Caco-2 (cell line): ENCODE measurements around the gene SETD9. TPM values are rescaled to one million over a fixed set of nuclear protein-coding genes. Genes with fewer than 3 reads are reported as not detected.

Experiments used
- BruUV-seq: library from RNA; stranded (reverse); fragments of 400-500 nt; replicated peaks from 2 replicates; lab custom pipeline; 2021; lab: Mats Ljungman, UMichigan
- CTCF ChIA-PET: fragments of 300-600 bp; sonication (Branson Sonifier 250); formaldehyde crosslinking; loops from one replicate; lab custom pipeline; 2022; ENCODE audit warnings: antibody characterized with exemption; lab: Charles Lee
- POLR2A ChIA-PET: fragments of 300-600 bp; sonication (Branson Sonifier 250); formaldehyde crosslinking; loops from one replicate; lab custom pipeline; 2022; ENCODE audit warnings: antibody characterized with exemption; lab: Charles Lee
- DNase-seq, 2 experiments: peaks; one replicate each; pipeline versions ENCODE4 v3.0.0 to v3.0.0-alpha.2; 2020 to 2022
- H3K27me3 ChIP-seq: replicated peaks from 2 replicates; pipeline ENCODE4 v1.6.0; 2011; ENCODE audit warnings: low read length; ENCODE audit not compliant: control insufficient read depth, insufficient read depth
- H3K36me3 ChIP-seq: 2 replicates; pipeline ENCODE4 v1.5.1; 2011; ENCODE audit warnings: low read length; ENCODE audit not compliant: control insufficient read depth, insufficient read depth
- H3K4me1 ChIP-seq: fragments of 250-450 bp; sonication (Bioruptor Pico); 2 replicates; pipeline ENCODE4 v1.5.1; 2020; ENCODE audit warnings: mild to moderate bottlenecking
- H3K4me3 ChIP-seq: 2 replicates; pipeline ENCODE4 v1.5.1; 2011; ENCODE audit warnings: low read depth, mild to moderate bottlenecking, control low read depth, low read length
- H3K9me3 ChIP-seq: fragments of 250-450 bp; sonication (Bioruptor Pico); 2 replicates; pipeline ENCODE4 v1.5.1; 2020; ENCODE audit warnings: mild to moderate bottlenecking, moderate library complexity
- H3K27ac Mint-ChIP-seq: one replicate; pipeline ENCODE4 v1.8.0; 2022; ENCODE audit warnings: mixed read lengths; ENCODE audit not compliant: unreplicated experiment
- H3K27me3 Mint-ChIP-seq: one replicate; pipeline ENCODE4 v1.8.0; 2022; ENCODE audit warnings: mixed read lengths; ENCODE audit not compliant: insufficient read depth, unreplicated experiment
- H3K36me3 Mint-ChIP-seq: one replicate; pipeline ENCODE4 v1.8.0; 2022; ENCODE audit warnings: mild to moderate bottlenecking, mixed read lengths; ENCODE audit not compliant: insufficient read depth, unreplicated experiment
- H3K4me1 Mint-ChIP-seq: one replicate; pipeline ENCODE4 v1.8.0; 2022; ENCODE audit warnings: low read depth, mixed read lengths; ENCODE audit not compliant: unreplicated experiment
- H3K4me3 Mint-ChIP-seq: one replicate; pipeline ENCODE4 v1.8.0; 2022; ENCODE audit warnings: mild to moderate bottlenecking, moderate library complexity, mixed read lengths; ENCODE audit not compliant: unreplicated experiment
- H3K9me3 Mint-ChIP-seq: one replicate; pipeline ENCODE4 v1.8.0; 2022; ENCODE audit warnings: mixed read lengths; ENCODE audit not compliant: unreplicated experiment
- intact Hi-C: fragments of 100-400 bp; cut with micrococcal nuclease; formaldehyde crosslinking; loops from one replicate; pipeline ENCODE4 v1.10.0; 2022; ENCODE audit not compliant: unreplicated experiment
- total RNA-seq: library from RNA; stranded (reverse); gene quantifications from 2 replicates; pipeline ENCODE4 v1.2.3, GENCODE V29; 2022
- TF ChIP-seq, protein P1 (sequence below), 2 experiments: fragments of 200-600 bp in 1 of 2; IDR thresholded peaks; 1 replicate in 1 of 2; 2 replicates in 1 of 2; pipeline versions ENCODE4 v1.5.1 to v1.8.0; 2011 to 2022; ENCODE audit warnings: antibody characterized with exemption in 1 of 2, control low read depth in 1 of 2, inconsistent platforms in 1 of 2, low read depth in 1 of 2, low read length in 1 of 2, mild to moderate bottlenecking in 1 of 2, moderate library complexity in 1 of 2; ENCODE audit not compliant: insufficient read depth in 1 of 2, severe bottlenecking in 1 of 2, unreplicated experiment in 1 of 2

Gene SETD9
- total RNA-seq, 1 experiment from 2014 or later, result 10.5 TPM

DNA sequence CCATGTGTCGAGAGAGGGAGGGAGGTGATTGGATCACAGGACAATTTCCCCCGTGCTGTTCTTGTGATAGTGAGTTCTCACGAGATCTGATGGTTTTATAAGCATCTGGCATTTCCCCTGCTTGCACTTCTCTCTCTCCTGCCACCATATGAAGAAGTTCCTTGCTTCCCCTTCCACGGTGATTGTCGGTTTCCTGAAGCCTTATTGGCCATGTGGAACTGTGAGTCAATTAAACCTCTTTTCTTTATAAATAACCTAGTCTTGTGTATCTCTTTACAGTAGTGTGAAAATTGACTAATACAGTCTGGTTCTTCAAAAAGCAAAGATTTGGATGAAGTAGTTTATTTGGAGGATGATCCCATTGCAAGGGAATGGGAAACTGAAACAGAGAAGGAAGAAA lies 53.9 kb downstream of the SETD9 start:
- H3K27ac Mint-ChIP-seq, result no peak overlapping the region
- H3K36me3 ChIP-seq, result no peaks in the 10 kb centered on the region
- ChIA-PET CTCF (no interaction called here), POLR2A (no interaction called here)
- no peaks in the 10 kb centered on the region for H3K9me3 Mint-ChIP-seq
- no peaks in the 10 kb centered on the region for H3K27me3 ChIP-seq
- no peak overlapping the region for H3K4me3 ChIP-seq
- H3K9me3 ChIP-seq, result no peaks in the 10 kb centered on the region
- H3K4me3 Mint-ChIP-seq, result no peak overlapping the region
- H3K4me1 ChIP-seq, result peaks cover 29% of the 10 kb centered on the region
- peaks cover 39% of the 10 kb centered on the region for H3K4me1 Mint-ChIP-seq
- H3K27me3 Mint-ChIP-seq, result no peaks in the 10 kb centered on the region
- intact Hi-C loops, result loop anchor here (2.0 kb wide), 1 partner anchor 14 kb away; no protein-coding TSS in a partner anchor
- DNase-seq, result no peak
- no TSS peak for BruUV-seq
- TF ChIP-seq, protein P1, sequence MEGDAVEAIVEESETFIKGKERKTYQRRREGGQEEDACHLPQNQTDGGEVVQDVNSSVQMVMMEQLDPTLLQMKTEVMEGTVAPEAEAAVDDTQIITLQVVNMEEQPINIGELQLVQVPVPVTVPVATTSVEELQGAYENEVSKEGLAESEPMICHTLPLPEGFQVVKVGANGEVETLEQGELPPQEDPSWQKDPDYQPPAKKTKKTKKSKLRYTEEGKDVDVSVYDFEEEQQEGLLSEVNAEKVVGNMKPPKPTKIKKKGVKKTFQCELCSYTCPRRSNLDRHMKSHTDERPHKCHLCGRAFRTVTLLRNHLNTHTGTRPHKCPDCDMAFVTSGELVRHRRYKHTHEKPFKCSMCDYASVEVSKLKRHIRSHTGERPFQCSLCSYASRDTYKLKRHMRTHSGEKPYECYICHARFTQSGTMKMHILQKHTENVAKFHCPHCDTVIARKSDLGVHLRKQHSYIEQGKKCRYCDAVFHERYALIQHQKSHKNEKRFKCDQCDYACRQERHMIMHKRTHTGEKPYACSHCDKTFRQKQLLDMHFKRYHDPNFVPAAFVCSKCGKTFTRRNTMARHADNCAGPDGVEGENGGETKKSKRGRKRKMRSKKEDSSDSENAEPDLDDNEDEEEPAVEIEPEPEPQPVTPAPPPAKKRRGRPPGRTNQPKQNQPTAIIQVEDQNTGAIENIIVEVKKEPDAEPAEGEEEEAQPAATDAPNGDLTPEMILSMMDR (IDR thresholded peaks at IDR 0.05; ENCODE audit: insufficient read depth in 1 of 2, low read depth in 1 of 2, low read length in 1 of 2, severe bottlenecking in 1 of 2, unreplicated experiment in 1 of 2), result no peak
- no peaks in the 10 kb centered on the region for H3K36me3 Mint-ChIP-seq

DNA sequence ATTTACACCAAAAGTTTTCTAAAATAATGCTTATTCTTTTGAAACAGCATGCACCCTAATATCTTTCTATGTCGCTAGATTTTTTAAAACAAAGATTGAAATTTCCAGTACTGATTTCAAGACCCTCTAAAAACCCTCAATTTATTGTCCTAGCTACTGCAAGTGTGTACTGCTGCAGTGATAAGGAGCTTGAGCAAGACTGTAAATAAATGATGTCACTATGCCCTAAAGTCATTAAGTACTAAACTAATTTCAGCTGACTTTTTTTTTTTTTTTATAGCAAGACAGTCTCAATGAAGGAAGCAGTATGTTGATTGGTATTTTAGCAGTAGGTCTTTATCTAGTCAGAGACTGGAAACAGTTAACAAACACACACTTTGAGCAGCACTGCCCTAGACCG lies 54.8 kb downstream of the SETD9 start:
- TF ChIP-seq, protein P1 (IDR thresholded peaks at IDR 0.05; ENCODE audit: insufficient read depth in 1 of 2, low read depth in 1 of 2, low read length in 1 of 2, severe bottlenecking in 1 of 2, unreplicated experiment in 1 of 2), result no peak
- no peak for DNase-seq
- Mint-ChIP-seq H3K9me3 (no peaks in the 10 kb centered on the region), H3K4me3 (no peak overlapping the region), H3K4me1 (peaks cover 34% of the 10 kb centered on the region), H3K36me3 (no peaks in the 10 kb centered on the region), H3K27me3 (no peaks in the 10 kb centered on the region), H3K27ac (no peak overlapping the region)
- Histone ChIP-seq H3K9me3 (no peaks in the 10 kb centered on the region), H3K36me3 (no peaks in the 10 kb centered on the region), H3K27me3 (no peaks in the 10 kb centered on the region), H3K4me3 (no peak overlapping the region), H3K4me1 (peaks cover 29% of the 10 kb centered on the region)
- intact Hi-C loops, result no loop called here
- POLR2A ChIA-PET, result no interaction called here
- no TSS peak for BruUV-seq
- CTCF ChIA-PET, result interaction anchor here (0.6 to 0.7 kb wide), 2 partner anchors 251 to 322 kb away, joined by 3 read pairs; no protein-coding TSS in a partner anchor

Other genes with a start within 250 kb of the SETD9 start
- gene MAP3K1, start 94.0 kb upstream of the SETD9 start, total RNA-seq, result 46.0 and 47.0 TPM in 2 replicates
- gene MIER3, start 42.5 kb downstream of the SETD9 start, total RNA-seq, result 52.7 and 54.0 TPM in 2 replicates